NCI-H1694 (cell line): Measurements from ENCODE around the gene RBM28.
"Not testable (repeated sequence)": the region's sequence is repeated elsewhere in the genome, so short reads cannot be mapped to it uniquely, and the experiment has no call there.

Experiments used
- DNase-seq: peaks from one replicate; lab custom pipeline; 2025; lab: John Stamatoyannopoulos, UW

RBM28 gene

GRCh38 chr7:128347647-128348097 is 4.0 kb upstream of the RBM28 start:
- DNase-seq, result peak; percentile 55

DNA sequence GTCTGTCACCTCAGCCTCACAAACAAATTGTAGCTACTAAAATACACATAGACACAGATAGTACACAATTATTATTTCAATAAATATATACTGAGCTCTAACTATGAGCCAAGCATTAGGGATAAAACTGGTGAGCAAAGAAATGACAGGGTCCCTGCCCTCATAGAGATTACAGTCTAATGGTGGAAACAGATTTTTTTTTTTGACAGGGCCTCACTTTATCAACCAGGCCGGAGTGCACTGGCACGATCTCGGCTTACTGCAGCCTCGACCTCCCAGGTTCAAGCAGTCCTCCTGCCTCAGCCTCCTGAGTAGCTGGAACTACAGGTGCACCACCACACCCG is 695 bp upstream of the RBM28 start:
- DNase-seq, result no peak

- DNase-seq, result no peak
Measured at GRCh38 chr7:128341733-128342132, 2.0 kb downstream of the RBM28 start.

GRCh38 chr7:128335730-128336129 is 8.0 kb downstream of the RBM28 start:
- no peak for DNase-seq

GRCh38 chr7:128324368-128324680 is 19.4 kb downstream of the RBM28 start:
- DNase-seq, result no peak

DNA sequence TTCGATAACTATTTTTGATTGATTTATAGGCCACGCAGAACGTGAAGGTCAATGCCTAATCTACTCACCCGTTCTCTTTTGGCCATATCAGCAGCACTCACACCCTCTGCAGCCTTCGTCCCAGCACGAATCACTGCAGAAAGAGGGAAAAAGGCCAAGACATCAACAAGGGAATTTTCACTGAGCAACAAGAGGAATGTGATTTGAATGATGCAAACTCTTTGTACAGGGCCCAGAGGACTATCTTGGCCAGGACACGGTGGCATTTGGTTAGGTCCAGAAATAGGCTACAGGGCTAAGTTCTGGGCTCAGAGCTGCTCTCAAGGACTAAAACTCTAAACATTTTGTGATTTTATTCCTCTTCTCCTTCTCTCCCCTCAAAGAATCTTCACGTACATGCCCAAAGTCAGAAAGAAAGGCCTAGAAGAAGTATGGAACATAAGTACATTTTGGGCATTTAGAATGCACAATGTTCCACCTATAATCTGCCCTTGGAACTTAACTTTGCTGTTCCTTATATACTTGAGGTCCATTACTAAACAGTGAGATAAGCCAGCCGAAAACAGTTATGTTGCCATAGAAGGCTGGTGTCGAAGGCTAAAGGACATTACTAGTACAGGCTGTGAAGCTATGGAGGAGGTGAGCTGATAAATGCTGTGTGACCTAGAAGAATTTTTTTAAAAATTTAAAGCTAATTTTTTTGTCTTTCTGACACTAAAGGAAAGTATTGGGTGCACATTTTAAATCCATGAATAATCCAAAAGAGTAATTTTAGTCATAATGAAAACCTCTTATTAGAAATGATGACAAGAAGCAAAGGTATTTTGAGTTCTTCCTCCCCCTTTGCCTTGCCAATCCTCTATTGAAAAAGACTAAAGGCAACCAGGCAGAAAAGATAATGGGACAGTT is 20.0 kb downstream of the RBM28 start:
- DNase-seq, result no peak

DNA sequence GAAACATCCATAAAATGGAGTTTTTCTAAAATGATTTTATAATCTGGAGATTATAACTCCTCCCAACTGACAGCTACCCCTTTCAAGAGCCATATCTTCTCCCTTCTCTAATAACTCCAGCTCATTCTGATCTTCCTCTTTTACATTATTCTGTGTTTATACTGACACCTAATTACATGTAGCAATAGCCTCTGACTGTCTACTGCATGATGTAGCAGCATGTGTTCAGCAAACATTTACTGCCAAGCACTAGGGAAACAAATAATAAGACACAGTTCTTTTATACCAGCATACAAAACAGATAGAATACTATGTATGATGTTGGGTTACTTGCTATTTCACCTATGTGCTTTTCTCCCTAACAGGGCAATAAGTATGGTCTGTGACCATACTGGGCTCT is 20.7 kb downstream of the RBM28 start:
- no peak for DNase-seq

- DNase-seq, result peak; percentile 10
Measured at GRCh38 chr7:128322040-128322643, 21.6 kb downstream of the RBM28 start.

DNA sequence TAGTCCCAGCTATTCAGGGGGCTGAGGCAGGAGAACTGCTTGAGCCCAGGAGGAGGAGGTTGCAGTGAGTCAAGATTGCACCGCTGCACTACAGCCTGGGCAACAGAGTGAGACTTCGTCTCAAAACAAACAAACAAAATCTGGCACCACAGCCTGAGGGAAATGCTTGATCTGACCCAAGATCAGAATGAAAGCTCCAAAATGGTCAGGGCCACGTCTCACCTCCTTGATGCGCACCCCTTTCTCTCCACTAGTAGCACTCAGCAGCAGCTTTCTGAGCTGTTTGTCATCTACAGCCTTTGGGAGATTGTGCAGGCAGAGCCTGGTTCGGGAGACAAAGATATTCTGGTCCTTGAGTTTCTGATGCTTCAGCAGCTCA is 22.7 kb downstream of the RBM28 start:
- no peak for DNase-seq

DNA sequence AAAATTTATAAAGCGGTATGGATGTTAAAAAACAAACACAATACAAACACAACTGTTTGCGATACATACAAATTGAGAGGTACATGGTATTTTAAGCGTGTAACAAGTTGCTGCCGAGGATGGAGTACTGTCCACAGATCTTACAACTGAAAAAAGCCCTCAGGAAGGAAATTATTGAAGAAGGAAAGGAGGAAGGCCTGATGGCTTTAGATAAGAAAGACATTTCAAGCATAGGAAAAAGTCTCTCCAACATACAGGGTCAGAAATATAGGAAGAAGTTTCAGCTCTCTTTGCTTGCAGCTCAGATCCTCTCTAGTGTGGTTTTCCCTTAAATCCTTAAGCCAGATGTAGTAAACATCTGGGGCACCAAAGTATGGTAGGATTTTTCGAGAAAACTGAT is 25.0 kb downstream of the RBM28 start:
- no peak for DNase-seq

DNA sequence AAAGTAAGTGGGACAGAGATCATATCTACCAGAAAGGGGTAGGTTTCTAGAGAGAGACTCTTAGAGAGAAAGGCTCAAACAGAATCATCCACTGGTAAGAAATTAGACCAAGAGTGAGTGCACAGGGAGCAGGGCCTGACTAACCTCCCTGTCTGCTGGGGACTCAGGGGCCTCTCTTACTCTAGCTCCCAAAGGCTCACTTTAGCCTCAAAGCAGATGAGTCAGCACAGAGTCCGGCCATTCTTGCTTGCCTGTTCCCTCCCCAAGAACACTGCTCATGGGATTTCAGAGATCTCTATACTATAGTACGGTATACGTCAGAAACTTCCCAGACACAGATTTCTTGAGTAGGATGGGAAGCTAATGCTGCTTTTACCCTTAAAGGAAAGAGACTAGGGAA is 32.7 kb downstream of the RBM28 start:
- no peak for DNase-seq

- no peak for DNase-seq
Measured at GRCh38 chr7:128310499-128310898, 33.2 kb downstream of the RBM28 start.

- DNase-seq, result no peak
Measured at GRCh38 chr7:128309976-128310375, 33.7 kb downstream of the RBM28 start.

GRCh38 chr7:128309124-128309523 is 34.6 kb downstream of the RBM28 start:
- no peak for DNase-seq

- DNase-seq, result no peak
Measured at GRCh38 chr7:128307061-128307460, 36.6 kb downstream of the RBM28 start.

- DNase-seq, result peak; percentile 65
Measured at GRCh38 chr7:128304212-128304611, 39.5 kb downstream of the RBM28 start.

GRCh38 chr7:128303643-128304042 is 40.1 kb downstream of the RBM28 start:
- no peak for DNase-seq

GRCh38 chr7:128303133-128303532 is 40.6 kb downstream of the RBM28 start:
- no peak for DNase-seq

DNA sequence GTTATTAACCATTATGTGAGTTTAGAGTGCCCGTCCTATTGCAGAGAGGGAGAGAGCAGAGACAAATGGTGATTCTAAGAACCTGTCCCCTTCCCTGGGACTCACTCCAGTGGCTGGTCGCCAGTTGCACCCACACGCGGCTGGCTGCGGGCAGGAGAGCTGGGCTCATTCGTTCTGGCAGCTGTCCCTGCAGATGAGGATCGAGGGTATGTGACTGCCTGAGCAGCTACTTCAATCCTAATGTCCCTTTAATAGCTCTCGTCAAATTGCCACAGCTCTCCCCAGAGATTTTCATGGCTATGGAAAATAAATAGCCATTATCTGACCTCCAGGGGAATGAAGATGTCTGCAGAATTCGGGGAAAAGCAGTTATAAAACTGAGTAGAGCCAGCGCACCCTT is 41.6 kb downstream of the RBM28 start:
- no peak for DNase-seq

DNA sequence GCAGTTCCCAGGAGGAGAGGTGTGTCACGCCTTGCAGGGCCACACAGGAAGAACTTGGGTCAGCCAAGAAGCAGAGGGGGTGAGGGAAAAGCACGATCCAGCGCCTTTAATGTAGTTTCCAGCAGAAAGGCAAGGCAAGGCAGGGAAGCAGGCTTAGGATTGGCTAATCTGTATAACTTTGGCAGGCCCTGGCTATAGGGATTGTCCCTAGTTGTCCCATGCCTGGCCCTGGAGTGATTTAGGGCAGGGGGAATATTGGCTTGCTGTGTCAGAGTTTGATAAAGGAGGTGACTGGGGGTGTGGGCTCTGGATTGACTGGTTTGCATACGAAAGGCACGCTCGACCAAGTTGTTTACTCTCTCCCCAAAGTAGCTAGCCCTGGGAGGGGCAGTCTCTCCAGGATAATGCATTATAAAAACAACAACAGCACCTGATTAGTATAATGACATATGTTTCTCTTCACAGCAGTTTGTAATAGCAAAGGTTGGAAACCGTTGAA is 44.5 kb downstream of the RBM28 start:
- DNase-seq, result no peak

DNA sequence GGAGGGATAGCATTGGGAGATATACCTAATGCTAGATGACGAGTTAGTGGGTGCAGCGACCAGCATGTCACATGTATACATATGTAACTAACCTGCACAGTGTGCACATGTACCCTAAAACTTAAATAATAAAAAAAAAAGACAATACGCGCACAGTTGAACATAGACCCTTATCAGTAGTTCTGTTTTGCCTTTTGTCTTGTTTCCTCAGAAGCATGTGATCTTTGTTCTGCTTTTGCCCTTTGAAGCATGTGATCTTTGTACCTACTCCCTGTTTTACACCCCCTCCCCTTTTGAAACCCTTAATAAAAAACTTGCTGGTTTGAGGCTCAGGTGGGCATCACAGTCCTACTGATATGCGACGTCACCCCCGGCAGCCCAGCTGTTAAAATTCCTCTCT is 45.7 kb downstream of the RBM28 start:
- DNase-seq, result not testable (repeated sequence)

GRCh38 chr7:128287556-128287955 is 56.2 kb downstream of the RBM28 start:
- no peak for DNase-seq

GRCh38 chr7:128284102-128284501 is 59.6 kb downstream of the RBM28 start:
- DNase-seq, result no peak
